ENCODE measurements around the gene CALM1. TPM values are rescaled to one million over a fixed set of nuclear protein-coding genes. Genes with fewer than 3 reads are reported as not detected.

CALM1 gene
- total and polyA plus RNA-seq, 10 of the 15 experiments (the other 5 are each of a cell fraction or from before 2014, with no cell fraction given), result 110 to 729 (median 261) TPM

- no peak for TF ChIP-seq E2F4 (IDR thresholded peaks at IDR 0.05; ENCODE audit: low read depth, low read length)
- TF ChIP-seq ETV6 (conservative IDR thresholded peaks at IDR 0.05 in 1 of 2, IDR thresholded peaks at IDR 0.05 in 1 of 2; ENCODE audit: borderline replicate concordance in 1 of 2, low read depth in 1 of 2), result no peak
- no peak for TF ChIP-seq CEBPB (IDR thresholded peaks at IDR 0.05; ENCODE audit: borderline replicate concordance in 1 of 2, low read depth in 2 of 2, low read length in 2 of 2)
- no peak for TF ChIP-seq TCF3 (IDR thresholded peaks at IDR 0.05; ENCODE audit: borderline replicate concordance, insufficient read depth, low read depth, low read length)
- TF ChIP-seq RBBP5 (conservative IDR thresholded peaks at IDR 0.05), result no peak
- TF ChIP-seq LARP7 (IDR thresholded peaks at IDR 0.05), result no peak
- TF ChIP-seq ATF2 (IDR thresholded peaks at IDR 0.05; ENCODE audit: low read length), result 0 out of 2 replicates have a peak, but pooled peaks have one; percentile 4
- peak; percentile 34; the same call in 1 of the 2 replicates for TF ChIP-seq MLLT1 (IDR thresholded peaks at IDR 0.05)
- peak; percentile 74 for TF ChIP-seq BMI1 (IDR thresholded peaks at IDR 0.05; ENCODE audit: borderline replicate concordance)
- TF ChIP-seq STAT1 (conservative IDR thresholded peaks at IDR 0.05), result no peak
These were observed 14.8 kb upstream of the CALM1 start (continued) for GRCh38 chr14:90381999-90382451.

All from GM12878 (cell line).